NCI-H1417 treated with DMSO at 0.1 percent for 48 hours (cell line): ENCODE results near the gene TACSTD2.
"Not testable (repeated sequence)": the region's sequence is repeated elsewhere in the genome, so short reads cannot be mapped to it uniquely, and the experiment has no call there.

Experiments used
- DNase-seq: peaks from one replicate; lab custom pipeline; 2025; lab: John Stamatoyannopoulos, UW

Gene TACSTD2

GRCh38 chr1:58576727-58577653 lies at the start of gene TACSTD2:
Gene TACSTD2, minus strand, starts transcription at chr1:58577252. Its CDS starts 96 bp downstream, at chr1:58577156.
- DNase-seq = no peak

- no peak for DNase-seq
Observed at GRCh38 chr1:58626293-58626692, 49.2 kb upstream of the TACSTD2 start.

GRCh38 chr1:58623259-58623658 lies 46.2 kb upstream of the TACSTD2 start:
- DNase-seq = not testable (repeated sequence)

GRCh38 chr1:58622571-58622970 lies 45.5 kb upstream of the TACSTD2 start:
- DNase-seq = no peak

DNA sequence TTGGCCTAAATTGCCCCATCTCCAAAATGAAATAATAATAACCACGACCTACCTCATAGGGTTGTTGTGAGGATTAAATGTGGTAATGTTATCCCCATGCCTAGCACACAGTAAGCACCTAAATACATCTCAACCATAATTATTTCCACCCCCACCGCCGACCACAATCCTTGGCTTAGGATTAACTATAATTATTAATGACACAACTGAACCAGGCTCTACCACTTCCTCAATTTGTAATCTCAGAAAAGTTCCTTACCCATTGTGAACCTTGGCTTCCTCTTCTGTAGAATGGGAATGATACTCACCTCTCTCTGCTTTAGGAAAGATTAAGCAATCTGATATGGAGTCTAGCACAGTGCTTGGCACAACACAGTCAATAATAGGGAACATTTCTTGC lies 44.3 kb upstream of the TACSTD2 start:
- DNase-seq = no peak

- no peak for DNase-seq
Observed at GRCh38 chr1:58620926-58621325, 43.9 kb upstream of the TACSTD2 start.

GRCh38 chr1:58620259-58620658 lies 43.2 kb upstream of the TACSTD2 start:
- no peak for DNase-seq

DNA sequence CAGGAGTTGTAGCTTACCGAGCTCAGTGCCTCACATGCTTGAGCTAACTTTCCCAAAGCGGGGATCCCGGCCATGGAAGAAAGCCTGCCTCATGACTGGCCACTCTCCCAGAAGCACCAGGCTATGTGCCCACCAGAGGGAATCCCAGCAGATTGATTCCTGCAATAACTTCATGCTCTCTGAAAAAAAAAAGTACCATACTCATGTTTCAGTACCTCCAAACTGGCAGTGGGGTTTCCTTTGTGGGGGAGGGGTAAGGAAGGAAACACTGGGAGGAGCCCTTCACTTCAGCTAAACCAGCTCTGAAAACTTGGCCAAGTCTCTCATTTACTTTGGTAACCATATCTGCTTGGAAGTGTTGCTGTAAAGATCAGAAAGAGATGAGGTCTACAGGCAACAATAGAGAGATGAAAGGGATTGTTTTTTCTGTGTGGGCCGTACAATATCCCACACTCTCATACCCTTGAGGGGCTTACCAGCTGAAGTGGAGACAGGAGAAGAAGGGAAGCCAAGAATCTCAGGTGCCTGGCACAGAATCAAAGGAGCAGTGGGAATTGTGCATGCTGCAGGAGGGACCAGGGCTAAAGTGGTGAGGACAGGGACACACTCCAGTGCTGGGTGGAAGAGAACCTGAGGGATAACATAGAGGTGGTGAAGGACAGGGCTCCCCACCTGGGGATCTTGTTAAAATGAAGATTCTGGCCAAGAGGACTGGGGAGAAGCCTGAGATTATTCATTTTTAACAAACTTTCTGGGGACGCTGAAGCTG lies 42.4 kb upstream of the TACSTD2 start:
- DNase-seq = no peak

- DNase-seq = no peak
Observed at GRCh38 chr1:58618303-58618702, 41.3 kb upstream of the TACSTD2 start.

- no peak for DNase-seq
Observed at GRCh38 chr1:58611861-58612385, 34.9 kb upstream of the TACSTD2 start.

DNA sequence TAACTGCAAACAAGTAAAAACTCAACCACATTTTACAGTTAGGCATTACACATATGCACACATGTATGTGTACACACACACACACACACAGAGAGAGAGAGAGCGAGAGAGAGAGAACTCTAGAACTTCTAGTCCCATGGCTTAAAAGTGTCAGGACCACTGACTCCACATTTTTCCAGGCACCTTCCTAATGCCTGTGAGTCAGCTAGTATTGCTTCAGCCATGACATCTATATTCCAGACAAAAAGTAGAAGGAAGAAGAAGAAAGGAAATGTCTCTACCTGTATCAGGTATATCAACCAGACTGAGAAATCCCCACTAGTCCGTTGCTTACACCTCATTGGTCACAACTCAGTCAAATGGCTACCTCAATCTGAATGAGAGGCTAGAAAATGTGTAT lies 31.9 kb upstream of the TACSTD2 start:
- no peak for DNase-seq

DNA sequence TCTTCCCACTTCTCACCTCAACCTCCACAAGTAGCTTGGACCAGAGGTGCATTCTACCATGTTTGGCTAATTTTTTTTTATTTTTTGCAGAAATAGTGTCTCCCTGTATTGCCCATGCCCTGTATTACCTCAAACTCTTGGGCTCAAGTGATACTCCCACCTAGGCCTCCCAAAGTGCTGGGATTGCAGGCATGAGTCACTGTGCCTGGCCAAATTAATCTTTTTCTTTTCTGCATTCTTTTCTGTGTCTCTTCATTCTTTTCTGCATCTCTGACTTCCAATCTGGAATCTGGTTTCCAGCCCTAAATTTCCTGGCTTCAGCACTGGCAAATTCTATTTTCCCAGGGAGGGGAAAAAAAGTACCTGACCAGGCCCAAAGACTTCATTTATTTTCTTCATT lies 31.2 kb upstream of the TACSTD2 start:
- no peak for DNase-seq

DNA sequence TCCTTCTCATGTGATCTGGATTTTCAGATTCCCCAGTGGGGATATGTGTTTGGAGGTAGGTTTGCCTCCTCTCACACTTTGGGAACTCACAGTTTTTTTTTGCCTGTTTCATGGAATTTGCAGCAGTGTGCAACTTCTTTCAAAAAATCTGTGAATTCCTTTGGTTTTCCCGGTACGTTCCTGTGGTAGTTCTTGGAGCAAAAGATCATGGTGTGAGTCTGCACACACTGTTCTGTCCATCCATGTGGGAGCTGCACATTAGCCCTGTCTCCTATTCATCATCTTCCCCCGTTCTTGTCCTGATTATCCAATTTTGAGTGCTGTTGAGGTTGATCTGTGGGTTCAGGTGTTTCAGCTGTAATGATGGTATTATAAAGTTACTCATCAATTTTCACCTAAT lies 30.3 kb upstream of the TACSTD2 start:
- DNase-seq = no peak

- DNase-seq = not testable (repeated sequence)
Observed at GRCh38 chr1:58601921-58602320, 24.9 kb upstream of the TACSTD2 start.

- no peak for DNase-seq
Observed at GRCh38 chr1:58597996-58598395, 20.9 kb upstream of the TACSTD2 start.

DNA sequence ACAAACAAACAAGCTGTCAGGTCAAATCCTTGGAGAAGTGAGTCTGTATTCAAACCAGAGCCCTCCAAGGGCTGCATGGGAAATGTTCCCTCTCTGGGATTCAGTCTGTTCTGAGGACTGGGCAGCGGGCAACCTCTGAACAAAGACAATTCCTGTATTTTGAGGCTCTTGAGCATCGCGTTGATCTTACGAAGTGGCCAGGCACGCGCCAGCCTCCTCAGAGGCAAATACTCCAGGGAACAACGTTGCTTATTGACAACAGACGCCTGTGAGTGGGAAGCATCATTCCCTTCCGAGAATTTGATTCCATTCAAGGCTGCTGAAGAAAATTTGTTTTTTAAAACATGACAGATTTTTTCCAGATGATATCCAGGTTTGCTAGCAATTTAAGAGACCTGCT lies 20.0 kb upstream of the TACSTD2 start:
- DNase-seq = no peak

GRCh38 chr1:58596631-58597052 lies 19.6 kb upstream of the TACSTD2 start:
- DNase-seq = no peak

- DNase-seq = no peak
Observed at GRCh38 chr1:58594546-58594945, 17.5 kb upstream of the TACSTD2 start.

- no peak for DNase-seq
Observed at GRCh38 chr1:58592522-58593134, 15.6 kb upstream of the TACSTD2 start.

- no peak for DNase-seq
Observed at GRCh38 chr1:58591806-58592205, 14.8 kb upstream of the TACSTD2 start.

DNA sequence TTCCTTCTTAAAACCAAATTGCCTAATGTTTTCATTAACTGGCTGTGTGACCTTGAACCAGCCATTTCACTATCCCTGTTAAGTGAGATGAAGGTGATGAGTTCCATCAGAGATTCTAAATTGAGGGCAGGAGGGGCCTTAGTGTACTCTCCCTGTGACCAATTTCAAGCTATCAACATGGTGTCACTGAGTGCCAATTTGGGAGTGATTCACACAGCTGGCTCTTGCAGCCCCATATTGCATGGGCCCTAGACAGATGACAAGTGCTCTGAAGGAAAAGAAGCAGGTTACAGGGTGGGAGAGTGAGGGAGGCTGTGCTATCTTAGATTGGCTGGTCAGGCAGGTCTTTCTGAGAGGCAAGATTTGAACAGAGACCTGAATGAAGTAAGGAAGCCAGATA lies 13.0 kb upstream of the TACSTD2 start:
- no peak for DNase-seq

DNA sequence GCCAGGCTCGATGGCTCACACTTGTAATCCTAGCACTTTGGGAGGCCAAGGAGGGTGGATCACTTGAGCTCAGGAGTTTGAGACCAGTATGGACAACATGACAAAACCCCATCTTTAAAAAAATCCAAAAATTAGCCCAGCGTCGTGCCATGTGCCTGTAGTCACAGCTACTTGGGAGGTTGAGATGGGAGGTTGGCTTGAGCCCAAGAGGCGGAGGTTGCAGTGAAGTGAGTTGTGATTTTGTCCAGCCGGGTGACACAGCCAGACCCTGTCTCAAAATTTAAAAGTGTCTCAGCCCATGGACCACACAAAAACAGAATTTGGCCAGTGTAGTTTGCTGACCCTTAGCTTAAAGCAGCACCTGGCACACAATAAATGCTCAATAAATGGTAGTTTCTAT lies 11.3 kb upstream of the TACSTD2 start:
- DNase-seq = no peak
